ENCODE data around the gene MEF2D. TPM values are rescaled to one million over a fixed set of nuclear protein-coding genes. Genes with fewer than 3 reads are reported as not detected.
A peak's percentile ranks its signal among the peaks of the same experiment; 100 is the strongest.

The MEF2D gene
- total RNA-seq, 2 donors from 2014 or later, result 76.1 to 101 TPM

DNA sequence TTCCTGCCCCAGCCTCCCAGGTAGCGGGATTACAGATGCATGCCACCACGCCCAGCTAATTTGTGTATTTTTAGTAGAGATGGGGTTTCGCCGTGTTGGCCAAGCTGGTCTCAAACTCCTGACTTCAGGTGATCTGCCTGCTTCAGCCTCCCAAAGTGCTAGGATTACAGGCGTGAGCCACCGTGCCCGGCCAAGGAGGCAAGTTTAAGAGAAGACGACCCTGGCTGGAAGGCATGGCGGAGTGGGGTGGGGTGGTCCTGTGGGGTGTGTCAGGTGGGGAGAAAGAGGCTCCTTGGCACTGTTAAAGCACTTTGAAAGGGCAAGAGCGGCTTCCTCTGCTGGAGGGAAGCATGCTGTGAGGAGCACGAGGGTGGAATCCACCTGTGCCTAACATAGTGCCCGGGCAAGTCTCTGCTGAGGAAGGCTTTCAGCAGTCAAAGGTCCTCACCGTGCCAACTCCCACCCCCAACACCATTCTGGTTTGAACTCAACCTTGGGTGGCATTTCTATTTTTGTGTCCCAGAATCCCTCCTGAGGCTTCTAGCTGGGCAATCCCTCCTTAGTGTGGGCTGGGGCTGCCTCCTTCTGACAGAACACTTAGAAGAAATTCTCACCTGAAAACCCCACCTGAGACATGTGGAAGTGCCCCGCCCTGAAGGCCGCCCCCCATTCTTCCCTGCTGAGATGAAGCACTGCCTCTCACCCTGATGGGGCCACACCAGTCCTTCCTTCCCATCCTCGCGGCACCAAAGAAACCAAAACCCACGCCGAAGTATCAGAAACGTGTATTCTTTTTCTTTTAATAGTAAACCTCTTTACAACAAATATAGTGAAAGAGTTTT lies 37.4 kb downstream of the MEF2D start:
- Histone ChIP-seq H3K9me3 (no peaks in the 10 kb centered on the region), H3K27me3 (replicated peaks; ENCODE audit: insufficient read depth) (no peaks in the 10 kb centered on the region), H3K27ac (peak overlapping the region; percentile 51 to 71), H3K36me3 (peaks cover 8% of the 10 kb centered on the region), H3K4me3 (no peak overlapping the region), H3K4me1 (ENCODE audit: control insufficient read depth in 1 of 2, low read depth in 2 of 2) (peaks cover 35 to 58% of the 10 kb centered on the region in 2 donors)
- DNase-seq (ENCODE audit: low spot score) (no peak), ATAC-seq (ENCODE audit: insufficient number of reproducible peaks, low FRiP score, low read depth) (no peak)
- no peak for TF ChIP-seq CTCF (IDR thresholded peaks at IDR 0.05)

DNA sequence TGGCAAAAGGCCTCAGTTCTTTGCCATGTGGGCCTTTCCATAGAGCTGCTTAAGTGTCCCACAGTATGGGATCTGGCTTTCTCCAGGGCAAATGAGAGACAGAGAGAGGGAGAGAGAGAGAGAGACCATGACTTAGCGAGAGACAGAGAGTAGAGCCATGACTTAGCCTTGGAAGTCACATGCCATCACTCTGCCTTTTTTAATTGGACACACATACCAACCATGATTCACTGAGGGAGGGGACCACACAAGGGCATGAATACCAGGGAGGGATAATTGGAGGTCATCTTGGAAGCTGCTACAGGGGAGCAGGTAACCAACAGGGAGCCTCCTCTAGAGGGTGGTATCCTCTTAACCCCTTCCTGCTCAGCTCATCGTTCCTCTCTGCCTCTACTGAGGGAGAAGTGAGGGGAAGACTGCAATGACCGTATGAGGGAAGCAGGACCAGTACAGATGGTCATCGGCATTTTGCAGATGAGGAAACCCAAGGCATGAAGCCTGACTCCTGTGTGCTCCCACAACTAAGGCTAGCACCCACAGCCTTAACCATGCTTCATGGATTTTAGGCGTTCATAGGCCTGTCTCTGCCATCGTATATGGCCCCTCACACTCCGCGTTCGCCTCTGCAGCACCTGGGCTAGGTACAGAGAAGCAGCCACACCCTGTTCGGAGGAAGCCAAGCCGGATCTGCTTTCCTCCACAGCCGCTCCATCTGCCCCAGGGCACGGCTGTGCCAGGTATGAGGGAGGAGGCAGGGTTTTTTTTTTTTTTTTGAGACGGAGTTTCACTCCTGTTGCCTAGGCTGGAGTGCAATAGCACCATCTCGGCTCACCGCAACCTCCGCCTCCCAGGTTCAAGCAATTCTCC lies 38.6 kb downstream of the MEF2D start:
- no peak overlapping the region for H3K4me3 ChIP-seq
- ATAC-seq (ENCODE audit: insufficient number of reproducible peaks, low FRiP score, low read depth), result no peak
- peak overlapping the region; percentile 21 to 29 for H3K27ac ChIP-seq
- no peaks in the 10 kb centered on the region for H3K9me3 ChIP-seq
- H3K27me3 ChIP-seq (replicated peaks; ENCODE audit: insufficient read depth), result no peaks in the 10 kb centered on the region
- no peak for DNase-seq (ENCODE audit: low spot score)
- peaks cover 35 to 59% of the 10 kb centered on the region in 2 donors for H3K4me1 ChIP-seq (ENCODE audit: control insufficient read depth in 1 of 2, low read depth in 2 of 2)
- H3K36me3 ChIP-seq, result no peaks in the 10 kb centered on the region
- TF ChIP-seq CTCF (IDR thresholded peaks at IDR 0.05), result no peak

DNA sequence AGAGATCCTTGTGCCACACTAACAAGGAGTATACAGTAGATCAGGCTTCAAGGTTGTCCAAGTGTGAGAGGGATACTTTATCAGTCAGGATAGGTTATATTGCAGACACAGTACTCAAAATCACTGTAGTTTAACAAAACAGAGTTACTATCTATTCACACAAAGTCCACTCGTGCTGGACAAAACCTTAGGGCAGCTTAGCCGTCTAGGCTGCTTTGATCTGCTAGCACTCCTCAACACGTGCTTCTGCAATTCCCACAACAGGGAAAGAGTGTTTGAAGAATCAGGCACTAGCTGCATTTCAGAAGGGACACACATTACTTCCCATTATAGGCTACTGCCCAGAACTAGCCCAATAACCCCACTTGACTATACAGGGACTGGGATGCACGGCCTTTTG lies 39.5 kb downstream of the MEF2D start:
- no peaks in the 10 kb centered on the region for H3K36me3 ChIP-seq
- no peak for DNase-seq (ENCODE audit: low spot score)
- H3K9me3 ChIP-seq, result no peaks in the 10 kb centered on the region
- H3K27ac ChIP-seq, result peak overlapping the region; percentile 21 to 29
- peaks cover 30 to 50% of the 10 kb centered on the region in 2 donors for H3K4me1 ChIP-seq (ENCODE audit: control insufficient read depth in 1 of 2, low read depth in 2 of 2)
- TF ChIP-seq CTCF (IDR thresholded peaks at IDR 0.05), result no peak
- H3K27me3 ChIP-seq (replicated peaks; ENCODE audit: insufficient read depth), result no peaks in the 10 kb centered on the region
- ATAC-seq (ENCODE audit: insufficient number of reproducible peaks, low FRiP score, low read depth), result no peak
- no peak overlapping the region for H3K4me3 ChIP-seq

GRCh38 chr1:156460525-156460924 lies 40.0 kb downstream of the MEF2D start:
- Histone ChIP-seq H3K4me3 (no peak overlapping the region), H3K4me1 (ENCODE audit: control insufficient read depth in 1 of 2, low read depth in 2 of 2) (peaks cover 25 to 44% of the 10 kb centered on the region in 2 donors), H3K27ac (peak overlapping the region; percentile 24 to 29), H3K9me3 (no peaks in the 10 kb centered on the region), H3K27me3 (replicated peaks; ENCODE audit: insufficient read depth) (no peaks in the 10 kb centered on the region), H3K36me3 (no peaks in the 10 kb centered on the region)
- TF ChIP-seq CTCF (IDR thresholded peaks at IDR 0.05), result no peak
- DNase-seq (ENCODE audit: low spot score) (no peak), ATAC-seq (ENCODE audit: insufficient number of reproducible peaks, low FRiP score, low read depth) (no peak)

- TF ChIP-seq CTCF (IDR thresholded peaks at IDR 0.05), result no peak
- Histone ChIP-seq H3K27ac (peak overlapping the region; percentile 100), H3K4me3 (no peak overlapping the region), H3K9me3 (no peaks in the 10 kb centered on the region), H3K36me3 (no peaks in the 10 kb centered on the region), H3K4me1 (ENCODE audit: control insufficient read depth in 1 of 2, low read depth in 2 of 2) (peaks cover 2 to 23% of the 10 kb centered on the region in 2 donors), H3K27me3 (replicated peaks; ENCODE audit: insufficient read depth) (no peaks in the 10 kb centered on the region)
- ATAC-seq (ENCODE audit: insufficient number of reproducible peaks, low FRiP score, low read depth), result peak; percentile 25
- DNase-seq (ENCODE audit: low spot score), result no peak
Observed at GRCh38 chr1:156458181-156458503, 42.4 kb downstream of the MEF2D start.

Data from thoracic aorta (tissue), 2 donors.